Esophagus squamous epithelium (tissue), 5 donors: ENCODE measurements around the gene ZC3H12D. TPM values are rescaled to one million over a fixed set of nuclear protein-coding genes. Genes with fewer than 3 reads are reported as not detected.

Experiments used
- DNase-seq: peaks from one replicate; lab custom pipeline; 2025; lab: John Stamatoyannopoulos, UW
- H3K27ac ChIP-seq, 4 donors: fragments of 200-600 bp; sonication (generic); one replicate each; pipeline ENCODE4 v1.5.1; 2016 to 2019; ENCODE audit warnings: mild to moderate bottlenecking in 1 of 4
- H3K27me3 ChIP-seq, 4 donors: fragments of 200-600 bp; sonication (generic); 1 replicate in 3 of 4; 2 replicates in 1 of 4; pipeline versions ENCODE4 v1.5.1 to v1.6.0; 2017 to 2021; ENCODE audit warnings: antibody characterized with exemption in 1 of 4
- H3K36me3 ChIP-seq, 3 donors: fragments of 200-600 bp; sonication (generic); one replicate each; pipeline ENCODE4 v1.5.1; 2016 to 2019
- H3K4me1 ChIP-seq, 3 donors: fragments of 200-600 bp; sonication (generic); one replicate each; pipeline ENCODE4 v1.5.1; 2017 to 2019
- H3K4me3 ChIP-seq, 4 donors: fragments of 200-600 bp; sonication (generic); 1 replicate in 3 of 4; 2 replicates in 1 of 4; pipeline ENCODE4 v1.5.1; 2016 to 2019; ENCODE audit warnings: mild to moderate bottlenecking in 2 of 4, moderate library complexity in 1 of 4
- H3K9me3 ChIP-seq, 3 donors: fragments of 200-600 bp; sonication (generic); one replicate each; pipeline ENCODE4 v1.5.1; 2016 to 2019
- CTCF ChIP-seq, 6 experiments: fragments of 450-650 bp in 4 of 6; fragments of 200-600 bp in 2 of 6; sonication (generic) in 2 of 6; IDR thresholded peaks; one replicate each; pipeline ENCODE4 v1.5.1; 2016 to 2019; ENCODE audit warnings: antibody characterized with exemption in 6 of 6, mild to moderate bottlenecking in 4 of 6, moderate library complexity in 4 of 6
- POLR2A ChIP-seq, 4 donors: fragments of 450-650 bp; IDR thresholded peaks; one replicate each; pipeline ENCODE4 v1.6.1; 2017; ENCODE audit warnings: antibody characterized with exemption in 4 of 4, mild to moderate bottlenecking in 4 of 4, moderate library complexity in 3 of 4
- WGBS, 2 donors: methylation state at CpG; one replicate each; pipeline ENCODE4 v1.1.5; 2018; 5-methylcytosine and 5-hydroxymethylcytosine counted together
- intact Hi-C: fragments of 100-400 bp; cut with DNase I; formaldehyde crosslinking; loops from one replicate; pipeline ENCODE4 v1.15.0; 2022
- total RNA-seq, 4 donors: library from RNA; depleted of rRNA; stranded (reverse); fragments of >200 nt; gene quantifications; one replicate each; pipeline ENCODE4 v1.1.0, GENCODE V29; 2016
- donor health status: DM: yes; HTN: yes; CAD: no.

ZC3H12D gene
- total RNA-seq, 4 donors from 2014 or later, result 0.04 to 4.3 (median 0.87) TPM

GRCh38 chr6:149510793-149511512, 26.1 kb upstream of the ZC3H12D start:
- H3K27ac ChIP-seq, result no peak overlapping the region
- H3K27me3 ChIP-seq, result no peaks in the 10 kb centered on the region
- whole genome bisulfite sequencing, 2 donors, result 65 to 84% methylated on average over 2 to 4 of the region's 4 CpGs
- no peaks in the 10 kb centered on the region for H3K9me3 ChIP-seq
- TF ChIP-seq POLR2A (IDR thresholded peaks at IDR 0.05), result no peak
- TF ChIP-seq CTCF (IDR thresholded peaks at IDR 0.05), result no peak
- no peak overlapping the region for H3K4me3 ChIP-seq
- no peak for DNase-seq
- peaks cover 0 to 84% (median 10%) of the 10 kb centered on the region in 3 donors for H3K36me3 ChIP-seq
- intact Hi-C loops, result loop anchor here (10.0 kb wide), 1 partner anchor 76 kb away; no protein-coding TSS in a partner anchor
- H3K4me1 ChIP-seq, result no peaks in the 10 kb centered on the region

- no peaks in the 10 kb centered on the region for H3K9me3 ChIP-seq
- no peak overlapping the region for H3K27ac ChIP-seq
- DNase-seq, result no peak
- H3K4me1 ChIP-seq, result no peaks in the 10 kb centered on the region
- intact Hi-C loops, result no loop called here
- H3K27me3 ChIP-seq, result no peaks in the 10 kb centered on the region
- peaks cover 0 to 81% (median 10%) of the 10 kb centered on the region in 3 donors for H3K36me3 ChIP-seq
- 53 to 64% methylated on average over 3 of the region's 3 CpGs for WGBS, 2 donors
- TF ChIP-seq CTCF (IDR thresholded peaks at IDR 0.05) (no peak), POLR2A (IDR thresholded peaks at IDR 0.05) (no peak)
- H3K4me3 ChIP-seq, result no peak overlapping the region
Measured at GRCh38 chr6:149508485-149508884, 23.7 kb upstream of the ZC3H12D start.

GRCh38 chr6:149503872-149504271, 19.1 kb upstream of the ZC3H12D start:
- no peaks in the 10 kb centered on the region for H3K27me3 ChIP-seq
- H3K36me3 ChIP-seq, result peaks cover 0 to 58% (median 0%) of the 10 kb centered on the region in 3 donors
- TF ChIP-seq POLR2A (IDR thresholded peaks at IDR 0.05), result no peak
- TF ChIP-seq CTCF (IDR thresholded peaks at IDR 0.05), result no peak
- H3K9me3 ChIP-seq, result no peaks in the 10 kb centered on the region
- WGBS, 2 donors, result 77 to 82% methylated on average over 2 of the region's 2 CpGs
- H3K4me3 ChIP-seq, result no peak overlapping the region
- H3K4me1 ChIP-seq, result no peaks in the 10 kb centered on the region
- H3K27ac ChIP-seq, result no peak overlapping the region
- no peak for DNase-seq
- intact Hi-C loops, result no loop called here

- intact Hi-C loops, result no loop called here
- no peaks in the 10 kb centered on the region for H3K9me3 ChIP-seq
- TF ChIP-seq POLR2A (IDR thresholded peaks at IDR 0.05) (no peak), CTCF (IDR thresholded peaks at IDR 0.05) (no peak)
- DNase-seq, result no peak
- no peaks in the 10 kb centered on the region for H3K4me1 ChIP-seq
- no peaks in the 10 kb centered on the region for H3K27me3 ChIP-seq
- 81 to 85% methylated on average over 2 of the region's 2 CpGs for WGBS, 2 donors
- H3K4me3 ChIP-seq, result no peak overlapping the region
- peaks cover 0 to 58% (median 0%) of the 10 kb centered on the region in 3 donors for H3K36me3 ChIP-seq
- H3K27ac ChIP-seq, result no peak overlapping the region
Measured at GRCh38 chr6:149503276-149503675, 18.5 kb upstream of the ZC3H12D start.

GRCh38 chr6:149501768-149502167, 17.0 kb upstream of the ZC3H12D start:
- no peak for DNase-seq
- Histone ChIP-seq H3K36me3 (peaks cover 0 to 48% (median 0%) of the 10 kb centered on the region in 3 donors), H3K27me3 (no peaks in the 10 kb centered on the region), H3K4me3 (no peak overlapping the region), H3K4me1 (no peaks in the 10 kb centered on the region), H3K27ac (no peak overlapping the region), H3K9me3 (no peaks in the 10 kb centered on the region)
- intact Hi-C loops, result no loop called here
- 84 to 88% methylated on average over 3 of the region's 3 CpGs for WGBS, 2 donors
- TF ChIP-seq POLR2A (IDR thresholded peaks at IDR 0.05) (no peak), CTCF (IDR thresholded peaks at IDR 0.05) (no peak)
